IMR-90 (cell line): ENCODE measurements around the gene COL23A1. TPM values are rescaled to one million over a fixed set of nuclear protein-coding genes. Genes with fewer than 3 reads are reported as not detected.

Experiments used
- ATAC-seq: fragments of 200-7000 bp; cut with Tn5 transposase; 2 replicates; pipeline ENCODE4 v1.9.1; 2020; ENCODE audit warnings: low read depth, mild to moderate bottlenecking, moderate library complexity
- BruUV-seq: library from RNA; stranded (reverse); fragments of 400-500 nt; replicated peaks from 2 replicates; lab custom pipeline; 2021; lab: Mats Ljungman, UMichigan
- CTCF ChIA-PET: fragments of 300-600 bp; formaldehyde crosslinking; extraction: SDS; loops from one replicate; lab custom pipeline; 2021; ENCODE audit warnings: antibody characterized with exemption; lab: Yijun Ruan, JAX
- POLR2A ChIA-PET: fragments of 300-600 bp; sonication (Branson Sonifier 250); formaldehyde crosslinking; loops from one replicate; lab custom pipeline; 2022; ENCODE audit warnings: antibody characterized with exemption; ENCODE audit not compliant: unreplicated experiment; lab: Charles Lee
- DNase-seq: peaks from one replicate; pipeline ENCODE4 v3.0.0; 2013
- H2AFZ ChIP-seq: replicated peaks from 2 replicates; pipeline ENCODE3; 2013; ENCODE audit warnings: low read length, mild to moderate bottlenecking; ENCODE audit not compliant: poor library complexity
- H2AK5ac ChIP-seq: 2 replicates; pipeline ENCODE4 v1.6.1; 2013; ENCODE audit warnings: low read depth, low read length, inconsistent platforms
- H2AK9ac ChIP-seq: replicated peaks from 2 replicates; pipeline ENCODE3; 2013; ENCODE audit warnings: mild to moderate bottlenecking, low read depth, low read length, moderate library complexity; ENCODE audit not compliant: poor library complexity
- H2BK120ac ChIP-seq: 2 replicates; pipeline ENCODE4 v1.6.1; 2013; ENCODE audit warnings: low read depth, low read length, inconsistent platforms
- H2BK15ac ChIP-seq: 3 replicates; pipeline ENCODE4 v1.6.1; 2013; ENCODE audit warnings: low read depth, low read length, inconsistent platforms
- H2BK20ac ChIP-seq: 2 replicates; pipeline ENCODE4 v1.6.1; 2013; ENCODE audit warnings: low read depth, mild to moderate bottlenecking, inconsistent platforms, low read length, moderate library complexity
- H2BK5ac ChIP-seq: 2 replicates; pipeline ENCODE4 v1.6.1; 2013; ENCODE audit warnings: mild to moderate bottlenecking, low read depth, low read length, inconsistent platforms; ENCODE audit not compliant: poor library complexity, severe bottlenecking
- H3K14ac ChIP-seq: replicated peaks from 2 replicates; pipeline ENCODE4 v1.6.1; 2013; ENCODE audit warnings: low read depth, low read length, inconsistent platforms
- H3K18ac ChIP-seq: 2 replicates; pipeline ENCODE4 v1.6.1; 2013; ENCODE audit warnings: low read depth, low read length, control low read depth
- H3K23ac ChIP-seq: 2 replicates; pipeline ENCODE4 v1.6.1; 2013; ENCODE audit warnings: low read depth, low read length, inconsistent platforms
- H3K27ac ChIP-seq: 2 replicates; pipeline ENCODE4 v1.5.1; 2013; ENCODE audit warnings: mild to moderate bottlenecking, control low read depth, low read length; ENCODE audit not compliant: insufficient read depth
- H3K27me3 ChIP-seq: 2 replicates; pipeline ENCODE4 v1.6.1; 2013; ENCODE audit warnings: low read length; ENCODE audit not compliant: control insufficient read depth, insufficient read depth
- H3K36me3 ChIP-seq: 2 replicates; pipeline ENCODE4 v1.6.1; 2013; ENCODE audit warnings: low read length, mixed read lengths; ENCODE audit not compliant: control insufficient read depth, insufficient read depth
- H3K4ac ChIP-seq: 2 replicates; pipeline ENCODE4 v1.6.1; 2013; ENCODE audit warnings: low read depth, low read length, inconsistent platforms
- H3K4me1 ChIP-seq: 2 replicates; pipeline ENCODE4 v1.6.1; 2013; ENCODE audit warnings: low read length, mixed read lengths; ENCODE audit not compliant: control insufficient read depth, insufficient read depth
- H3K4me2 ChIP-seq: 2 replicates; pipeline ENCODE4 v1.6.1; 2013; ENCODE audit warnings: low read depth, mild to moderate bottlenecking, control low read depth, low read length, moderate library complexity
- H3K4me3 ChIP-seq: 2 replicates; pipeline ENCODE4 v1.5.1; 2013; ENCODE audit warnings: low read depth, mild to moderate bottlenecking, control low read depth, low read length, moderate library complexity; ENCODE audit not compliant: insufficient read depth
- H3K56ac ChIP-seq: 2 replicates; pipeline ENCODE4 v1.6.1; 2013; ENCODE audit warnings: low read length, inconsistent platforms; ENCODE audit not compliant: insufficient read depth; ENCODE audit errors: extremely low read depth
- H3K79me1 ChIP-seq, 2 experiments: 2 replicates each; pipeline ENCODE4 v1.6.1; 2013; ENCODE audit warnings: low read length in 2 of 2, inconsistent platforms in 1 of 2, low read depth in 1 of 2
- H3K9ac ChIP-seq: 2 replicates; pipeline ENCODE4 v1.6.1; 2013; ENCODE audit warnings: low read depth, low read length, control low read depth
- H3K9me1 ChIP-seq: 2 replicates; pipeline ENCODE4 v1.6.1; 2013; ENCODE audit warnings: low read length, inconsistent platforms; ENCODE audit not compliant: insufficient read depth
- H3K9me3 ChIP-seq: 2 replicates; pipeline ENCODE4 v1.6.1; 2013; ENCODE audit warnings: low read length; ENCODE audit not compliant: control insufficient read depth, insufficient read depth
- H4K20me1 ChIP-seq: 2 replicates; pipeline ENCODE4 v1.6.1; 2013; ENCODE audit warnings: low read length, inconsistent platforms; ENCODE audit not compliant: insufficient read depth
- H4K5ac ChIP-seq: 2 replicates; pipeline ENCODE4 v1.6.1; 2013; ENCODE audit warnings: mild to moderate bottlenecking, low read depth, low read length, control low read depth
- H4K8ac ChIP-seq, 2 experiments: 2 replicates each; pipeline ENCODE4 v1.6.1; 2013; ENCODE audit warnings: low read depth in 2 of 2, low read length in 2 of 2, control low read depth in 1 of 2, inconsistent platforms in 1 of 2
- H4K91ac ChIP-seq: 2 replicates; pipeline ENCODE4 v1.6.1; 2013; ENCODE audit warnings: low read depth, low read length, inconsistent platforms; ENCODE audit not compliant: insufficient read depth
- BHLHE40 ChIP-seq: fragments of 150-350 bp; IDR thresholded peaks from 2 replicates; pipeline ENCODE4 v1.6.1; 2016; ENCODE audit warnings: mild to moderate bottlenecking, low read depth, low read length
- CEBPB ChIP-seq: IDR thresholded peaks from 2 replicates; pipeline ENCODE4 v1.6.1; 2012; ENCODE audit warnings: low read depth, low read length, improper control_type of control experiment
- CHD1 ChIP-seq: IDR thresholded peaks from 2 replicates; pipeline ENCODE4 v1.6.1; 2012; ENCODE audit warnings: low read depth, low read length, improper control_type of control experiment
- CTCF ChIP-seq: conservative IDR thresholded peaks from 2 replicates; pipeline ENCODE4 v1.5.1; 2012; ENCODE audit warnings: mild to moderate bottlenecking, low read depth, low read length, improper control_type of control experiment
- ELK1 ChIP-seq: fragments of 150-350 bp; IDR thresholded peaks from 2 replicates; pipeline ENCODE4 v1.6.1; 2016; ENCODE audit warnings: low read depth, mild to moderate bottlenecking, low read length, moderate library complexity, borderline replicate concordance
- FOS ChIP-seq: fragments of 150-350 bp; IDR thresholded peaks from 2 replicates; pipeline ENCODE4 v1.6.1; 2016; ENCODE audit warnings: low read depth, low read length
- NFE2L2 ChIP-seq: fragments of 150-350 bp; IDR thresholded peaks from 2 replicates; pipeline ENCODE4 v1.6.1; 2016; ENCODE audit warnings: low read depth, mild to moderate bottlenecking, low read length
- POLR2A ChIP-seq: IDR thresholded peaks from 2 replicates; pipeline ENCODE4 v1.6.1; 2012; ENCODE audit warnings: mild to moderate bottlenecking, low read depth, low read length
- RAD21 ChIP-seq: IDR thresholded peaks from 2 replicates; pipeline ENCODE4 v1.6.1; 2012; ENCODE audit warnings: low read length, improper control_type of control experiment
- RFX5 ChIP-seq: IDR thresholded peaks from 2 replicates; pipeline ENCODE4 v1.8.0; 2012; ENCODE audit warnings: low read depth, mild to moderate bottlenecking, low read length, moderate library complexity
- USF2 ChIP-seq: fragments of 150-350 bp; IDR thresholded peaks from 2 replicates; pipeline ENCODE4 v1.6.1; 2017; ENCODE audit warnings: mild to moderate bottlenecking, antibody characterized with exemption, low read length, low read depth
- WGBS, 2 experiments: methylation state at CpG; one replicate each; pipeline versions ENCODE4 v1.1.5 to v1.1.7; 2013; ENCODE audit warnings: missing lambda C conversion rate in 2 of 2; ENCODE audit not compliant: insufficient read length in 1 of 2; ENCODE audit errors: extremely low coverage in 2 of 2; 5-methylcytosine and 5-hydroxymethylcytosine counted together
- dilution Hi-C: fragments of 300-500 bp; cut with HindIII; formaldehyde crosslinking; loops from one replicate; pipeline ENCODE4 v1.14.3; 2018; ENCODE audit warnings: low sequenced_read_pairs; ENCODE audit not compliant: unreplicated experiment
- in situ Hi-C: fragments of 300-500 bp; cut with MboI; formaldehyde crosslinking; loops from 3 replicates; pipeline ENCODE4 v1.14.3; 2019; ENCODE audit warnings: low sequenced_read_pairs, inconsistent platforms, mixed read lengths
- intact Hi-C: fragments of 100-400 bp; cut with micrococcal nuclease; formaldehyde crosslinking; loops from 2 replicates; pipeline ENCODE4 v1.10.0; 2022
- polyA plus RNA-seq, 3 experiments: library from polyadenylated mRNA; depleted of rRNA; stranded (reverse); fragments of >200 nt; gene quantifications; 2 replicates each; pipeline ENCODE4 v1.2.3, GENCODE V29; 2012; ENCODE audit warnings: low replicate concordance in 1 of 3
- total RNA-seq: library from RNA; depleted of rRNA; stranded (reverse); fragments of >200 nt; gene quantifications from 2 replicates; pipeline ENCODE4 v1.2.3, GENCODE V29; 2012

Gene COL23A1
- total and polyA plus RNA-seq, 2 of the 4 experiments (the other 2 are of a cell fraction), result not detected

- TF ChIP-seq FOS (no peak), CEBPB (no peak)
These were observed 211.4 kb downstream of the COL23A1 start (continued) for GRCh38 chr5:178378527-178379484.

GRCh38 chr5:178377583-178378270 lies 212.5 kb downstream of the COL23A1 start:
- H3K9me1 ChIP-seq, result no peaks in the 10 kb centered on the region
- no peak overlapping the region for H3K9ac ChIP-seq
- H2BK15ac ChIP-seq, result no peak overlapping the region
- no peaks in the 10 kb centered on the region for H4K20me1 ChIP-seq
- intact Hi-C loops, result no loop called here
- no peak overlapping the region for H3K14ac ChIP-seq
- no peak overlapping the region for H2AK5ac ChIP-seq
- H3K27me3 ChIP-seq, result no peaks in the 10 kb centered on the region
- no peak overlapping the region for H3K4me2 ChIP-seq
- no peak overlapping the region for H3K56ac ChIP-seq
- H3K9me3 ChIP-seq, result peaks cover 23% of the 10 kb centered on the region
- H2BK120ac ChIP-seq, result no peak overlapping the region
- CTCF ChIA-PET, result no interaction called here
- no peak for DNase-seq
- no peak overlapping the region for H4K5ac ChIP-seq
- H3K79me1 ChIP-seq, result no peaks in the 10 kb centered on the region
- H3K18ac ChIP-seq, result no peak overlapping the region
- no peak overlapping the region for H3K4ac ChIP-seq
- H3K23ac ChIP-seq, result no peak overlapping the region
- H2BK5ac ChIP-seq, result no peak overlapping the region
- no peak overlapping the region for H3K27ac ChIP-seq
- POLR2A ChIA-PET, result no interaction called here
- in situ Hi-C loops, result no loop called here
- peaks cover 4% of the 10 kb centered on the region; the same call in 1 of the 2 replicates for H3K4me1 ChIP-seq
- H3K4me3 ChIP-seq, result no peak overlapping the region
- no peak overlapping the region for H2BK20ac ChIP-seq
- no peak overlapping the region for H2AFZ ChIP-seq
- 87% methylated on average over 8 of the region's 21 CpGs; no CpG with 5 or more reads in 1 of the 2 experiments for WGBS, 2 experiments
- H3K36me3 ChIP-seq, result no peaks in the 10 kb centered on the region
- H4K8ac ChIP-seq, result no peak overlapping the region
- H4K91ac ChIP-seq, result no peak overlapping the region
- BruUV-seq, result no TSS peak
- no peak for ATAC-seq
- H2AK9ac ChIP-seq, result no peak overlapping the region
- dilution Hi-C loops, result no loop called here
- no peak for TF ChIP-seq CTCF
- no peak for TF ChIP-seq USF2
- TF ChIP-seq BHLHE40, result no peak
- TF ChIP-seq FOS, result no peak
- no peak for TF ChIP-seq CHD1
- TF ChIP-seq RAD21, result no peak
- TF ChIP-seq ELK1, result no peak
- TF ChIP-seq RFX5, result no peak
- TF ChIP-seq NFE2L2, result no peak
- no peak for TF ChIP-seq POLR2A
